GM23338 (cell line): Measurements from ENCODE around the gene BIRC7. TPM values are rescaled to one million over a fixed set of nuclear protein-coding genes. Genes with fewer than 3 reads are reported as not detected.

Source experiments
- ATAC-seq: fragments of 200-7000 bp; cut with Tn5 transposase; 3 replicates; pipeline ENCODE4 v1.9.1; 2020
- DNase-seq: peaks from one replicate; pipeline ENCODE4 v3.0.0-alpha.2; 2015; ENCODE audit warnings: low spot score
- H2AFZ ChIP-seq: fragments of 200-600 bp; sonication (generic); 2 replicates; pipeline ENCODE4 v1.8.0; 2016; ENCODE audit warnings: antibody characterized with exemption, mild to moderate bottlenecking, moderate library complexity
- H3F3A ChIP-seq: fragments of 200-600 bp; sonication (generic); replicated peaks from 2 replicates; pipeline ENCODE4 v1.8.0; 2017; ENCODE audit warnings: antibody characterized with exemption, mixed run types, low read depth
- H3K27ac ChIP-seq: fragments of 200-600 bp; sonication (generic); 2 replicates; pipeline ENCODE4 v1.6.1; 2016; ENCODE audit warnings: low read depth
- H3K27me3 ChIP-seq: fragments of 200-600 bp; sonication (generic); 2 replicates; pipeline ENCODE4 v1.8.0; 2016; ENCODE audit warnings: mild to moderate bottlenecking, mixed run types, moderate library complexity; ENCODE audit not compliant: insufficient read depth
- H3K36me3 ChIP-seq: fragments of 200-600 bp; sonication (generic); 2 replicates; pipeline ENCODE4 v1.8.0; 2016; ENCODE audit warnings: mild to moderate bottlenecking; ENCODE audit not compliant: insufficient read depth
- H3K4me1 ChIP-seq: fragments of 200-600 bp; sonication (generic); 2 replicates; pipeline ENCODE4 v1.8.0; 2016; ENCODE audit warnings: mild to moderate bottlenecking, moderate library complexity; ENCODE audit not compliant: insufficient read depth
- H3K4me2 ChIP-seq: fragments of 200-600 bp; sonication (generic); 2 replicates; pipeline ENCODE4 v1.7.1; 2017; ENCODE audit warnings: mixed run types
- H3K4me3 ChIP-seq: fragments of 200-600 bp; sonication (generic); 2 replicates; pipeline ENCODE4 v1.6.1; 2016; ENCODE audit warnings: mixed run types
- H3K79me2 ChIP-seq: fragments of 200-600 bp; sonication (generic); replicated peaks from 2 replicates; pipeline ENCODE4 v1.8.0; 2017; ENCODE audit warnings: mild to moderate bottlenecking; ENCODE audit not compliant: insufficient read depth
- H3K9me2 ChIP-seq: fragments of 200-600 bp; sonication (generic); 2 replicates; pipeline ENCODE4 v1.8.0; 2017; ENCODE audit not compliant: insufficient read depth
- H4K20me1 ChIP-seq: fragments of 200-600 bp; sonication (generic); replicated peaks from 2 replicates; pipeline ENCODE4 v1.8.0; 2017; ENCODE audit warnings: mild to moderate bottlenecking; ENCODE audit not compliant: insufficient read depth
- H3K27ac Mint-ChIP-seq: 2 replicates; pipeline ENCODE4 v1.8.0; 2020; ENCODE audit warnings: inconsistent platforms, mild to moderate bottlenecking, moderate library complexity, mixed read lengths
- H3K27me3 Mint-ChIP-seq: 3 replicates; pipeline ENCODE4 v1.8.0; 2022; ENCODE audit warnings: low read depth, mild to moderate bottlenecking, moderate library complexity, mixed read lengths, inconsistent platforms; ENCODE audit not compliant: insufficient read depth, poor library complexity
- H3K36me3 Mint-ChIP-seq: 3 replicates; pipeline ENCODE4 v1.8.0; 2021; ENCODE audit warnings: low read depth, mild to moderate bottlenecking, inconsistent platforms, moderate library complexity, mixed read lengths
- H3K4me1 Mint-ChIP-seq: 3 replicates; pipeline ENCODE4 v1.8.0; 2020; ENCODE audit warnings: mild to moderate bottlenecking, inconsistent platforms, mixed read lengths
- H3K4me3 Mint-ChIP-seq: 3 replicates; pipeline ENCODE4 v1.8.0; 2021; ENCODE audit warnings: moderate library complexity, mild to moderate bottlenecking, inconsistent platforms, mixed read lengths
- H3K9me3 Mint-ChIP-seq: 3 replicates; pipeline ENCODE4 v1.8.0; 2020; ENCODE audit warnings: moderate library complexity, mild to moderate bottlenecking, inconsistent platforms, mixed read lengths
- EZH2 ChIP-seq: fragments of 200-600 bp; sonication (generic); IDR thresholded peaks from one replicate; pipeline ENCODE4 v1.8.0; 2017; ENCODE audit warnings: antibody characterized with exemption, mild to moderate bottlenecking, low read depth; ENCODE audit not compliant: unreplicated experiment
- EZH2phosphoT487 ChIP-seq: fragments of 200-600 bp; sonication (generic); IDR thresholded peaks from one replicate; pipeline ENCODE4 v1.8.1; 2018; ENCODE audit warnings: antibody characterized with exemption; ENCODE audit not compliant: unreplicated experiment
- NANOG ChIP-seq: IDR thresholded peaks from 2 replicates; pipeline ENCODE4 v1.6.1; 2016; ENCODE audit warnings: antibody characterized with exemption, borderline replicate concordance
- STAT1 ChIP-seq: IDR thresholded peaks from one replicate; pipeline ENCODE4 v1.6.1; 2016; ENCODE audit warnings: antibody characterized with exemption; ENCODE audit not compliant: unreplicated experiment
- ZNF331 ChIP-seq: fragments of 250-450 bp; sonication (Bioruptor Pico); IDR thresholded peaks from 2 replicates; pipeline ENCODE4 v1.5.0; 2020; ENCODE audit warnings: low read depth, mild to moderate bottlenecking, moderate library complexity
- polyA plus RNA-seq: library from polyadenylated mRNA; unstranded; fragments of >200 nt; fragmentation: Nextera tagmentation; extraction: Ambion mirVana; gene quantifications from 2 replicates; pipeline ENCODE4 v1.2.1, GENCODE V29; 2016
- total RNA-seq: library from RNA; depleted of rRNA; stranded (reverse); fragments of >200 nt; shearing (Covaris generic); gene quantifications from 2 replicates; pipeline ENCODE4 v1.2.3, GENCODE V29; 2014
- TF ChIP-seq, protein P1 (sequence below): IDR thresholded peaks from 2 replicates; pipeline ENCODE4 v1.6.1; 2016; ENCODE audit warnings: antibody characterized with exemption
- TF ChIP-seq, protein P2 (sequence below): fragments of 250-450 bp; sonication (Bioruptor Pico); IDR thresholded peaks from 2 replicates; pipeline ENCODE4 v1.5.0; 2020; ENCODE audit warnings: mild to moderate bottlenecking, moderate library complexity
- TF ChIP-seq, protein P3 (sequence below): IDR thresholded peaks from one replicate; pipeline ENCODE4 v1.6.1; 2018; ENCODE audit warnings: antibody characterized with exemption; ENCODE audit not compliant: unreplicated experiment

The BIRC7 gene
- total and polyA plus RNA-seq, 2 experiments from 2014 or later: 0.16 to 0.24 TPM

DNA sequence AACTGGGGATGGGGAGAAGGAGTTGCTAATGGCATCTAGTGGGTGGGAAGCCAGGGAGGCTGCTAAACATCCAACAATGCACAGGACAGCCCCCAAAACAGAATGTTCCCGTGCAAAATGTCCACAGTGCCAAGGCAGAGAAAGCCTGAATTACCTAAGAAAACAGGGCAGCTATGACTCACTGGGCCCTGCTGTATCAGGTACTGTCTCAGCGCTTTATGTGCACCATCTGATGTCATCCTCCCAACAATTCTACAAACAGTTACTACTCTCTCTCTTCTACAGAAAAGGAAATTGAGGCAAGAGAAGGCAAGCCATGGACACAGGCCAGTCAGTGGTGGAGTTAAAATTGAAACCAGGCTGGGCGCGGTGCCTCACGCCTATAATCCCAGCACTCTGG is 22.9 kb upstream of the BIRC7 start (continued):
- TF ChIP-seq STAT1: no peak
- TF ChIP-seq EZH2phosphoT487: no peak
- TF ChIP-seq, protein P1, sequence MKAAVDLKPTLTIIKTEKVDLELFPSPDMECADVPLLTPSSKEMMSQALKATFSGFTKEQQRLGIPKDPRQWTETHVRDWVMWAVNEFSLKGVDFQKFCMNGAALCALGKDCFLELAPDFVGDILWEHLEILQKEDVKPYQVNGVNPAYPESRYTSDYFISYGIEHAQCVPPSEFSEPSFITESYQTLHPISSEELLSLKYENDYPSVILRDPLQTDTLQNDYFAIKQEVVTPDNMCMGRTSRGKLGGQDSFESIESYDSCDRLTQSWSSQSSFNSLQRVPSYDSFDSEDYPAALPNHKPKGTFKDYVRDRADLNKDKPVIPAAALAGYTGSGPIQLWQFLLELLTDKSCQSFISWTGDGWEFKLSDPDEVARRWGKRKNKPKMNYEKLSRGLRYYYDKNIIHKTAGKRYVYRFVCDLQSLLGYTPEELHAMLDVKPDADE: no peak

DNA sequence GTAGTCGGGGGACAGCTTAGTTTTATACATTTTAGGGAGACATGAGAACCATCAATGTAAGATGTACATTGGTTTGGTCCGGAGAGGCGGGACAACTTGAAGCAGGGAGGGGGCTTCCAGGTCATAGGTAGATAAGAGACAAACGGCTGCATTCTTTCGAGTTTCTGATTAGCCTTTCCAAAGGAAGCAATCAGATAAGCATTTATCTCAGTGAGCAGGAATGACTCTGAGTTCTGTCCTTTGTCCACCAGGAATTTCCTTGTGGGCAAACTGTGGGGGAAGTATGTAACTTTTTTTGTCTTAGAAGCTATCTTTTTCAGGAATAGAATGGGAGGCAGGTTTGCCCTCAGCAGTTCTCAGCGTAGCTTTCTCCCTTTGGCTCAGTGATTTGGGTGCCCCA is 21.2 kb upstream of the BIRC7 start:
- Histone ChIP-seq H3K79me2 (peaks cover 61% of the 10 kb centered on the region), H3K9me2 (no peaks in the 10 kb centered on the region), H3K27me3 (no peaks in the 10 kb centered on the region), H3K36me3 (peaks cover 24% of the 10 kb centered on the region), H3K4me1 (peaks cover 15% of the 10 kb centered on the region), H3K4me3 (peak overlapping the region; percentile 95), H2AFZ (no peak overlapping the region), H3F3A (peaks cover 13% of the 10 kb centered on the region; the same call in 1 of the 2 replicates), H4K20me1 (peaks cover 50% of the 10 kb centered on the region), H3K27ac (no peak overlapping the region), H3K4me2 (peak overlapping the region; percentile 94)
- Mint-ChIP-seq H3K27ac (no peak overlapping the region), H3K4me3 (peak overlapping the region; percentile 99), H3K27me3 (peaks cover 7% of the 10 kb centered on the region), H3K9me3 (no peaks in the 10 kb centered on the region), H3K4me1 (peaks cover 27% of the 10 kb centered on the region), H3K36me3 (peaks cover 56% of the 10 kb centered on the region)
- DNase-seq (no peak), ATAC-seq (no peak)
- TF ChIP-seq, protein P2, sequence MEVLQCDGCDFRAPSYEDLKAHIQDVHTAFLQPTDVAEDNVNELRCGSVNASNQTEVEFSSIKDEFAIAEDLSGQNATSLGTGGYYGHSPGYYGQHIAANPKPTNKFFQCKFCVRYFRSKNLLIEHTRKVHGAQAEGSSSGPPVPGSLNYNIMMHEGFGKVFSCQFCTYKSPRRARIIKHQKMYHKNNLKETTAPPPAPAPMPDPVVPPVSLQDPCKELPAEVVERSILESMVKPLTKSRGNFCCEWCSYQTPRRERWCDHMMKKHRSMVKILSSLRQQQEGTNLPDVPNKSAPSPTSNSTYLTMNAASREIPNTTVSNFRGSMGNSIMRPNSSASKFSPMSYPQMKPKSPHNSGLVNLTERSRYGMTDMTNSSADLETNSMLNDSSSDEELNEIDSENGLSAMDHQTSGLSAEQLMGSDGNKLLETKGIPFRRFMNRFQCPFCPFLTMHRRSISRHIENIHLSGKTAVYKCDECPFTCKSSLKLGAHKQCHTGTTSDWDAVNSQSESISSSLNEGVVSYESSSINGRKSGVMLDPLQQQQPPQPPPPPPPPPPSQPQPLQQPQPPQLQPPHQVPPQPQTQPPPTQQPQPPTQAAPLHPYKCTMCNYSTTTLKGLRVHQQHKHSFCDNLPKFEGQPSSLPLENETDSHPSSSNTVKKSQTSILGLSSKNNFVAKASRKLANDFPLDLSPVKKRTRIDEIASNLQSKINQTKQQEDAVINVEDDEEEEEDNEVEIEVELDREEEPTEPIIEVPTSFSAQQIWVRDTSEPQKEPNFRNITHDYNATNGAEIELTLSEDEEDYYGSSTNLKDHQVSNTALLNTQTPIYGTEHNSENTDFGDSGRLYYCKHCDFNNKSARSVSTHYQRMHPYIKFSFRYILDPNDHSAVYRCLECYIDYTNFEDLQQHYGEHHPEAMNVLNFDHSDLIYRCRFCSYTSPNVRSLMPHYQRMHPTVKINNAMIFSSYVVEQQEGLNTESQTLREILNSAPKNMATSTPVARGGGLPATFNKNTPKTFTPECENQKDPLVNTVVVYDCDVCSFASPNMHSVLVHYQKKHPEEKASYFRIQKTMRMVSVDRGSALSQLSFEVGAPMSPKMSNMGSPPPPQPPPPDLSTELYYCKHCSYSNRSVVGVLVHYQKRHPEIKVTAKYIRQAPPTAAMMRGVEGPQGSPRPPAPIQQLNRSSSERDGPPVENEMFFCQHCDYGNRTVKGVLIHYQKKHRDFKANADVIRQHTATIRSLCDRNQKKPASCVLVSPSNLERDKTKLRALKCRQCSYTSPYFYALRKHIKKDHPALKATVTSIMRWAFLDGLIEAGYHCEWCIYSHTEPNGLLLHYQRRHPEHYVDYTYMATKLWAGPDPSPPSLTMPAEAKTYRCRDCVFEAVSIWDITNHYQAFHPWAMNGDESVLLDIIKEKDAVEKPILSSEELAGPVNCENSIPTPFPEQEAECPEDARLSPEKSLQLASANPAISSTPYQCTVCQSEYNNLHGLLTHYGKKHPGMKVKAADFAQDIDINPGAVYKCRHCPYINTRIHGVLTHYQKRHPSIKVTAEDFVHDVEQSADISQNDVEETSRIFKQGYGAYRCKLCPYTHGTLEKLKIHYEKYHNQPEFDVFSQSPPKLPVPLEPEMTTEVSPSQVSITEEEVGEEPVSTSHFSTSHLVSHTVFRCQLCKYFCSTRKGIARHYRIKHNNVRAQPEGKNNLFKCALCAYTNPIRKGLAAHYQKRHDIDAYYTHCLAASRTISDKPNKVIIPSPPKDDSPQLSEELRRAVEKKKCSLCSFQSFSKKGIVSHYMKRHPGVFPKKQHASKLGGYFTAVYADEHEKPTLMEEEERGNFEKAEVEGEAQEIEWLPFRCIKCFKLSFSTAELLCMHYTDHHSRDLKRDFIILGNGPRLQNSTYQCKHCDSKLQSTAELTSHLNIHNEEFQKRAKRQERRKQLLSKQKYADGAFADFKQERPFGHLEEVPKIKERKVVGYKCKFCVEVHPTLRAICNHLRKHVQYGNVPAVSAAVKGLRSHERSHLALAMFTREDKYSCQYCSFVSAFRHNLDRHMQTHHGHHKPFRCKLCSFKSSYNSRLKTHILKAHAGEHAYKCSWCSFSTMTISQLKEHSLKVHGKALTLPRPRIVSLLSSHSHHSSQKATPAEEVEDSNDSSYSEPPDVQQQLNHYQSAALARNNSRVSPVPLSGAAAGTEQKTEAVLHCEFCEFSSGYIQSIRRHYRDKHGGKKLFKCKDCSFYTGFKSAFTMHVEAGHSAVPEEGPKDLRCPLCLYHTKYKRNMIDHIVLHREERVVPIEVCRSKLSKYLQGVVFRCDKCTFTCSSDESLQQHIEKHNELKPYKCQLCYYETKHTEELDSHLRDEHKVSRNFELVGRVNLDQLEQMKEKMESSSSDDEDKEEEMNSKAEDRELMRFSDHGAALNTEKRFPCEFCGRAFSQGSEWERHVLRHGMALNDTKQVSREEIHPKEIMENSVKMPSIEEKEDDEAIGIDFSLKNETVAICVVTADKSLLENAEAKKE (CRISPR knock-in tag): no peak
- TF ChIP-seq, protein P3, sequence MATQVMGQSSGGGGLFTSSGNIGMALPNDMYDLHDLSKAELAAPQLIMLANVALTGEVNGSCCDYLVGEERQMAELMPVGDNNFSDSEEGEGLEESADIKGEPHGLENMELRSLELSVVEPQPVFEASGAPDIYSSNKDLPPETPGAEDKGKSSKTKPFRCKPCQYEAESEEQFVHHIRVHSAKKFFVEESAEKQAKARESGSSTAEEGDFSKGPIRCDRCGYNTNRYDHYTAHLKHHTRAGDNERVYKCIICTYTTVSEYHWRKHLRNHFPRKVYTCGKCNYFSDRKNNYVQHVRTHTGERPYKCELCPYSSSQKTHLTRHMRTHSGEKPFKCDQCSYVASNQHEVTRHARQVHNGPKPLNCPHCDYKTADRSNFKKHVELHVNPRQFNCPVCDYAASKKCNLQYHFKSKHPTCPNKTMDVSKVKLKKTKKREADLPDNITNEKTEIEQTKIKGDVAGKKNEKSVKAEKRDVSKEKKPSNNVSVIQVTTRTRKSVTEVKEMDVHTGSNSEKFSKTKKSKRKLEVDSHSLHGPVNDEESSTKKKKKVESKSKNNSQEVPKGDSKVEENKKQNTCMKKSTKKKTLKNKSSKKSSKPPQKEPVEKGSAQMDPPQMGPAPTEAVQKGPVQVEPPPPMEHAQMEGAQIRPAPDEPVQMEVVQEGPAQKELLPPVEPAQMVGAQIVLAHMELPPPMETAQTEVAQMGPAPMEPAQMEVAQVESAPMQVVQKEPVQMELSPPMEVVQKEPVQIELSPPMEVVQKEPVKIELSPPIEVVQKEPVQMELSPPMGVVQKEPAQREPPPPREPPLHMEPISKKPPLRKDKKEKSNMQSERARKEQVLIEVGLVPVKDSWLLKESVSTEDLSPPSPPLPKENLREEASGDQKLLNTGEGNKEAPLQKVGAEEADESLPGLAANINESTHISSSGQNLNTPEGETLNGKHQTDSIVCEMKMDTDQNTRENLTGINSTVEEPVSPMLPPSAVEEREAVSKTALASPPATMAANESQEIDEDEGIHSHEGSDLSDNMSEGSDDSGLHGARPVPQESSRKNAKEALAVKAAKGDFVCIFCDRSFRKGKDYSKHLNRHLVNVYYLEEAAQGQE: no peak
- TF ChIP-seq EZH2phosphoT487 (no peak), NANOG (no peak), STAT1 (no peak), ZNF331 (no peak), EZH2 (no peak)
